ENCODE measurements around the gene GZMM. TPM values are rescaled to one million over a fixed set of nuclear protein-coding genes. Genes with fewer than 3 reads are reported as not detected.

The GZMM gene
- total RNA-seq, 1 donor from 2014 or later = 0.34 TPM

- H3K36me3 Mint-ChIP-seq = peaks cover 7% of the 10 kb centered on the region
- peak overlapping the region; percentile 75 for H3K4me3 Mint-ChIP-seq
- H3K27me3 Mint-ChIP-seq = peaks cover 7% of the 10 kb centered on the region
- H3K4me1 Mint-ChIP-seq (ENCODE audit: unreplicated experiment) = peaks cover 15% of the 10 kb centered on the region
- TF ChIP-seq CTCF (conservative IDR thresholded peaks at IDR 0.05) = no peak
- DNase-seq (ENCODE audit: extremely low spot score, unreplicated experiment) = no peak
- peaks cover 5% of the 10 kb centered on the region for H3K9me3 Mint-ChIP-seq
- H3K27ac Mint-ChIP-seq = peak overlapping the region; percentile 68
Observed at GRCh38 chr19:566403-566802, 22.6 kb downstream of the GZMM start.

- Mint-ChIP-seq H3K9me3 (peaks cover 5% of the 10 kb centered on the region), H3K27ac (peak overlapping the region; percentile 68), H3K4me1 (ENCODE audit: unreplicated experiment) (peaks cover 18% of the 10 kb centered on the region), H3K27me3 (peaks cover 7% of the 10 kb centered on the region), H3K4me3 (peak overlapping the region; percentile 1), H3K36me3 (peaks cover 7% of the 10 kb centered on the region)
- TF ChIP-seq CTCF (conservative IDR thresholded peaks at IDR 0.05) = no peak
- no peak for DNase-seq (ENCODE audit: extremely low spot score, unreplicated experiment)
Observed at GRCh38 chr19:566844-567243, 23.0 kb downstream of the GZMM start.

GRCh38 chr19:567296-567900 lies 23.5 kb downstream of the GZMM start:
- Mint-ChIP-seq H3K36me3 (peaks cover 7% of the 10 kb centered on the region), H3K4me1 (ENCODE audit: unreplicated experiment) (peaks cover 22% of the 10 kb centered on the region), H3K9me3 (peaks cover 2% of the 10 kb centered on the region), H3K27me3 (peaks cover 10% of the 10 kb centered on the region), H3K4me3 (peak overlapping the region; percentile 1), H3K27ac (no peak overlapping the region)
- TF ChIP-seq CTCF (conservative IDR thresholded peaks at IDR 0.05) = no peak
- no peak for DNase-seq (ENCODE audit: extremely low spot score, unreplicated experiment)

GRCh38 chr19:570251-570686 lies 26.4 kb downstream of the GZMM start:
- peaks cover 10% of the 10 kb centered on the region for H3K27me3 Mint-ChIP-seq
- peaks cover 34% of the 10 kb centered on the region for H3K4me1 Mint-ChIP-seq (ENCODE audit: unreplicated experiment)
- H3K9me3 Mint-ChIP-seq = no peaks in the 10 kb centered on the region
- no peak overlapping the region for H3K4me3 Mint-ChIP-seq
- peak overlapping the region; percentile 89 for H3K27ac Mint-ChIP-seq
- DNase-seq (ENCODE audit: extremely low spot score, unreplicated experiment) = no peak
- H3K36me3 Mint-ChIP-seq = peaks cover 7% of the 10 kb centered on the region
- no peak for TF ChIP-seq CTCF (conservative IDR thresholded peaks at IDR 0.05)

- no peak for TF ChIP-seq CTCF (conservative IDR thresholded peaks at IDR 0.05)
- H3K27ac Mint-ChIP-seq = peak overlapping the region; percentile 98
- no peaks in the 10 kb centered on the region for H3K9me3 Mint-ChIP-seq
- H3K4me3 Mint-ChIP-seq = peak overlapping the region; percentile 96
- peaks cover 34% of the 10 kb centered on the region for H3K4me1 Mint-ChIP-seq (ENCODE audit: unreplicated experiment)
- peaks cover 10% of the 10 kb centered on the region for H3K27me3 Mint-ChIP-seq
- no peak for DNase-seq (ENCODE audit: extremely low spot score, unreplicated experiment)
- H3K36me3 Mint-ChIP-seq = peaks cover 7% of the 10 kb centered on the region
Observed at GRCh38 chr19:570937-571565, 27.2 kb downstream of the GZMM start.
